NCI-H1436 (cell line): ENCODE data around the gene PHF1.

Experiments used
- DNase-seq: peaks from one replicate; lab custom pipeline; 2025; lab: John Stamatoyannopoulos, UW

Gene PHF1

GRCh38 chr6:33431880-33432541 is 21.2 kb downstream of the PHF1 start:
- no peak for DNase-seq

GRCh38 chr6:33432546-33432945 is 21.7 kb downstream of the PHF1 start:
- DNase-seq = no peak

- DNase-seq = no peak
These were observed 22.3 kb downstream of the PHF1 start for GRCh38 chr6:33433001-33433543.

GRCh38 chr6:33433544-33434191 is 22.9 kb downstream of the PHF1 start:
- DNase-seq = no peak

- DNase-seq = no peak
These were observed 24.1 kb downstream of the PHF1 start for GRCh38 chr6:33434961-33435360.

- DNase-seq = no peak
These were observed 26.9 kb downstream of the PHF1 start for GRCh38 chr6:33437666-33438065.

- DNase-seq = no peak
These were observed 28.3 kb downstream of the PHF1 start for GRCh38 chr6:33438978-33439594.

GRCh38 chr6:33439956-33440648 is 29.3 kb downstream of the PHF1 start:
- DNase-seq = no peak

GRCh38 chr6:33440649-33441309 is 30.0 kb downstream of the PHF1 start:
- DNase-seq = no peak

- DNase-seq = no peak
These were observed 30.6 kb downstream of the PHF1 start for GRCh38 chr6:33441457-33441856.

GRCh38 chr6:33442283-33442682 is 31.5 kb downstream of the PHF1 start:
- DNase-seq = no peak

GRCh38 chr6:33443025-33443424 is 32.2 kb downstream of the PHF1 start:
- DNase-seq = no peak

- no peak for DNase-seq
These were observed 33.0 kb downstream of the PHF1 start for GRCh38 chr6:33443619-33444504.

GRCh38 chr6:33445119-33445603 is 34.3 kb downstream of the PHF1 start:
- no peak for DNase-seq

GRCh38 chr6:33446356-33446755 is 35.5 kb downstream of the PHF1 start:
- DNase-seq = no peak

- DNase-seq = no peak
These were observed 39.6 kb downstream of the PHF1 start for GRCh38 chr6:33450434-33450833.

GRCh38 chr6:33451606-33452005 is 40.8 kb downstream of the PHF1 start:
- DNase-seq = no peak

GRCh38 chr6:33452496-33452895 is 41.7 kb downstream of the PHF1 start:
- no peak for DNase-seq

- no peak for DNase-seq
These were observed 42.7 kb downstream of the PHF1 start for GRCh38 chr6:33453393-33454008.
